Uterus (tissue), 2 donors: Measurements from ENCODE around the gene ZP2.

Source experiments
- POLR2A ChIP-seq, 2 donors: fragments of 450-650 bp; IDR thresholded peaks; one replicate each; pipeline ENCODE4 v1.6.1; 2016; ENCODE audit warnings: antibody characterized with exemption in 2 of 2, mild to moderate bottlenecking in 1 of 2, moderate library complexity in 1 of 2
- TF ChIP-seq, protein P1 (sequence below), 4 experiments: fragments of 200-600 bp in 2 of 4; fragments of 450-650 bp in 2 of 4; sonication (generic) in 2 of 4; IDR thresholded peaks; one replicate each; pipeline ENCODE4 v1.5.1; 2016 to 2019; ENCODE audit warnings: antibody characterized with exemption in 4 of 4, mild to moderate bottlenecking in 2 of 4, moderate library complexity in 1 of 4

DNA sequence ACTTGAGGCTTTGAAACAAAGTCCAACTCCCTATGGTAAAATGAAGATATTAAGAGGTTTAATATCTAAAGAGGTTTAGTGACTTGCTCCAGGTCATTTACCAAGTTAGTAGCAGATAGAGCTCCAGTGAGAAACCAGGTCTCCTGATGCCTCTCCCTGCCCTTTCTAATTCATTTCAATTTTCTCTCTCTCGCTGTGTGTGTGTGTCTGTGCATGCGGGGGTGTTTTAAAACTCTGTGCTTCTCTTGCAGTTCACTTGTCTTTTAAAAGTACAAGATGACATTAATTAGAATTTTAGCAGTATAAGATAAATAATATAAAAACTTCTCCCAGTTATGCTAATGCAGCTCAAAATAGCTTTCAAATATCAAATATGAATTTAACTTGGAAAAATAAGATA lies 8.2 kb upstream of the ZP2 start:
- TF ChIP-seq, protein P1, sequence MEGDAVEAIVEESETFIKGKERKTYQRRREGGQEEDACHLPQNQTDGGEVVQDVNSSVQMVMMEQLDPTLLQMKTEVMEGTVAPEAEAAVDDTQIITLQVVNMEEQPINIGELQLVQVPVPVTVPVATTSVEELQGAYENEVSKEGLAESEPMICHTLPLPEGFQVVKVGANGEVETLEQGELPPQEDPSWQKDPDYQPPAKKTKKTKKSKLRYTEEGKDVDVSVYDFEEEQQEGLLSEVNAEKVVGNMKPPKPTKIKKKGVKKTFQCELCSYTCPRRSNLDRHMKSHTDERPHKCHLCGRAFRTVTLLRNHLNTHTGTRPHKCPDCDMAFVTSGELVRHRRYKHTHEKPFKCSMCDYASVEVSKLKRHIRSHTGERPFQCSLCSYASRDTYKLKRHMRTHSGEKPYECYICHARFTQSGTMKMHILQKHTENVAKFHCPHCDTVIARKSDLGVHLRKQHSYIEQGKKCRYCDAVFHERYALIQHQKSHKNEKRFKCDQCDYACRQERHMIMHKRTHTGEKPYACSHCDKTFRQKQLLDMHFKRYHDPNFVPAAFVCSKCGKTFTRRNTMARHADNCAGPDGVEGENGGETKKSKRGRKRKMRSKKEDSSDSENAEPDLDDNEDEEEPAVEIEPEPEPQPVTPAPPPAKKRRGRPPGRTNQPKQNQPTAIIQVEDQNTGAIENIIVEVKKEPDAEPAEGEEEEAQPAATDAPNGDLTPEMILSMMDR (IDR thresholded peaks at IDR 0.05) = no peak
- no peak for TF ChIP-seq POLR2A (IDR thresholded peaks at IDR 0.05)
